Glutamatergic neuron (in vitro differentiated cells): ENCODE measurements around the gene ANK3. TPM values are rescaled to one million over a fixed set of nuclear protein-coding genes. Genes with fewer than 3 reads are reported as not detected.

Experiments used
- DNase-seq: peaks from one replicate; pipeline ENCODE4 v3.0.0; 2022
- H3K27ac Mint-ChIP-seq: one replicate; pipeline ENCODE4 v1.8.0; 2020; ENCODE audit warnings: mild to moderate bottlenecking, mixed read lengths, inconsistent platforms; ENCODE audit not compliant: unreplicated experiment
- H3K27me3 Mint-ChIP-seq: one replicate; pipeline ENCODE4 v1.8.0; 2020; ENCODE audit warnings: mild to moderate bottlenecking, moderate library complexity, mixed read lengths, inconsistent platforms; ENCODE audit not compliant: unreplicated experiment
- H3K36me3 Mint-ChIP-seq: one replicate; pipeline ENCODE4 v1.8.0; 2020; ENCODE audit warnings: mild to moderate bottlenecking, mixed read lengths, inconsistent platforms; ENCODE audit not compliant: unreplicated experiment
- H3K4me1 Mint-ChIP-seq: one replicate; pipeline ENCODE4 v1.8.0; 2020; ENCODE audit warnings: mild to moderate bottlenecking, low read depth, mixed read lengths, inconsistent platforms; ENCODE audit not compliant: unreplicated experiment
- H3K4me3 Mint-ChIP-seq: one replicate; pipeline ENCODE4 v1.8.0; 2020; ENCODE audit warnings: mild to moderate bottlenecking, mixed read lengths, inconsistent platforms; ENCODE audit not compliant: unreplicated experiment
- H3K9me3 Mint-ChIP-seq: one replicate; pipeline ENCODE4 v1.8.0; 2020; ENCODE audit warnings: mild to moderate bottlenecking, moderate library complexity, mixed read lengths, inconsistent platforms; ENCODE audit not compliant: unreplicated experiment
- CTCF ChIP-seq: fragments of 200-600 bp; sonication (generic); IDR thresholded peaks from one replicate; pipeline ENCODE4 v1.5.0; 2021; ENCODE audit not compliant: partially characterized antibody, unreplicated experiment
- total RNA-seq: library from RNA; stranded (reverse); fragmentation: NEBNext Ultra II Directional; extraction: Animal tissue kit (Norgen Biotek cat#: 25700); gene quantifications from one replicate; pipeline ENCODE4 v1.2.1, GENCODE V29; 2021; ENCODE audit not compliant: unreplicated experiment

ANK3 gene
- total RNA-seq, 1 donor from 2014 or later = 84.9 TPM

- no peak for TF ChIP-seq CTCF
- Mint-ChIP-seq H3K4me3 (no peak overlapping the region), H3K4me1 (peaks cover 3% of the 10 kb centered on the region)
Observed at GRCh38 chr10:60170250-60170649, 219.4 kb downstream of the ANK3 start.

GRCh38 chr10:60169111-60169510 is 220.6 kb downstream of the ANK3 start:
- no peak for DNase-seq

More at GRCh38 chr10:60170250-60170649, 219.4 kb downstream of the ANK3 start:
- H3K27ac Mint-ChIP-seq = no peak overlapping the region
- H3K36me3 Mint-ChIP-seq = no peaks in the 10 kb centered on the region
- no peak for DNase-seq
- peaks cover 2% of the 10 kb centered on the region for H3K27me3 Mint-ChIP-seq
- no peaks in the 10 kb centered on the region for H3K9me3 Mint-ChIP-seq

GRCh38 chr10:60167050-60167449 is 222.6 kb downstream of the ANK3 start:
- no peak for TF ChIP-seq CTCF
- no peak for DNase-seq
- Mint-ChIP-seq H3K27me3 (no peaks in the 10 kb centered on the region), H3K9me3 (no peaks in the 10 kb centered on the region), H3K4me3 (no peak overlapping the region), H3K27ac (no peak overlapping the region), H3K4me1 (peaks cover 14% of the 10 kb centered on the region), H3K36me3 (no peaks in the 10 kb centered on the region)

More at GRCh38 chr10:60169111-60169510, 220.6 kb downstream of the ANK3 start:
- peaks cover 7% of the 10 kb centered on the region for H3K4me1 Mint-ChIP-seq
- no peak for TF ChIP-seq CTCF
- no peaks in the 10 kb centered on the region for H3K27me3 Mint-ChIP-seq
- no peak overlapping the region for H3K4me3 Mint-ChIP-seq
- no peaks in the 10 kb centered on the region for H3K36me3 Mint-ChIP-seq
- no peaks in the 10 kb centered on the region for H3K9me3 Mint-ChIP-seq
- H3K27ac Mint-ChIP-seq = no peak overlapping the region

GRCh38 chr10:60163786-60164185 is 225.9 kb downstream of the ANK3 start:
- TF ChIP-seq CTCF = no peak
- peaks cover 1% of the 10 kb centered on the region for H3K9me3 Mint-ChIP-seq
- DNase-seq = no peak
- no peak overlapping the region for H3K27ac Mint-ChIP-seq
- no peak overlapping the region for H3K4me3 Mint-ChIP-seq
- peaks cover 14% of the 10 kb centered on the region for H3K4me1 Mint-ChIP-seq
- H3K27me3 Mint-ChIP-seq = peaks cover 1% of the 10 kb centered on the region
- H3K36me3 Mint-ChIP-seq = peaks cover 9% of the 10 kb centered on the region

- Mint-ChIP-seq H3K36me3 (peaks cover 9% of the 10 kb centered on the region), H3K4me3 (no peak overlapping the region), H3K4me1 (peaks cover 14% of the 10 kb centered on the region), H3K27ac (no peak overlapping the region), H3K27me3 (peaks cover 4% of the 10 kb centered on the region), H3K9me3 (peaks cover 1% of the 10 kb centered on the region)
- DNase-seq = no peak
- TF ChIP-seq CTCF = no peak
Observed at GRCh38 chr10:60162631-60163030, 227.0 kb downstream of the ANK3 start.
